Activated CD8-positive, alpha-beta memory T cell treated with anti-CD3 and anti-CD28 coated beads, Interleukin-2, amount 50 U/mL, for 48 hours (primary cell): ENCODE results near the gene LDAF1.
"Not testable (repeated sequence)": the region's sequence is repeated elsewhere in the genome, so short reads cannot be mapped to it uniquely, and the experiment has no call there.

Experiments used
- DNase-seq: peaks from one replicate; pipeline ENCODE4 v3.0.0-alpha.2; 2020

Gene LDAF1

DNA sequence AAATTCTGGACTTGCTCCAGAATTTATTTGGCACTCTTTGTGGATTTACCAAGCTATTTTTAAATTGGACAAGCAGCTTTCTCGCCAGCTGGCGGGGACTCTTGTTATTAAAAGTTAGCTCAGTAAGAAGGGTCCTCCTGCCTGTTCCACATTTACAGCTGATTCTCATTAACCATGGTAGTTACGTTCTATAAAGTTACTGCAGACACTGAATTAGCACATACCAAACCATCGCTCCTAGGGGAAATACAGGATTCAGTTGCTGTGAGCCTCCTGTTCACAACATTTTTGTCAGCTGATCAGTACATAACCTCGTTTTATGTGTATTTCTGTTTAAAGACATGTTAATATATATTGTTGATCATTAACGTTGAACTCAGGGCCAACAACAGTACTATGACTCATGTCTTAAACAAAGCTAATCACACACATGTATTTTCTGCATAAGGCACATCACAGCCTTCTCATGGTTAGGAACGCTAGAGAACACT lies 4.2 kb downstream of the LDAF1 start:
- DNase-seq = no peak

DNA sequence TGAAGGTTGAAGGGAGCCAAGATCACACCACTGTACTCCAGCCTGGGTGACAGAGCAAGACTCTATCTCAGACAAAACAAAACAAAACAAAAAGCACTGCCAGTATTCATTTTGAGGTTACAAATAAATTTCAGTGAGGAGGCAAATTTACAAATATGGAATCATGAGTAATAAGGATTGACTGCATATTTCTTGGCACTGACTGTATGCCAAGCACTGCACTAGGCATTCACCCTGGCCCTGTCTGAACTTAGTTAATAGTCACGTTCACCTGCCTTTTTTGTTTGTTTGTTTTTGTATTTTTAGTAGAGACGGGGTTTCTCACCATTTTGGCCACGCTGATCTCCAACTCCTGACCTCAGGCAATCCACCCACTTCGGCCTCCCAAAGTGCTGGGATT lies 5.1 kb downstream of the LDAF1 start:
- DNase-seq = no peak

DNA sequence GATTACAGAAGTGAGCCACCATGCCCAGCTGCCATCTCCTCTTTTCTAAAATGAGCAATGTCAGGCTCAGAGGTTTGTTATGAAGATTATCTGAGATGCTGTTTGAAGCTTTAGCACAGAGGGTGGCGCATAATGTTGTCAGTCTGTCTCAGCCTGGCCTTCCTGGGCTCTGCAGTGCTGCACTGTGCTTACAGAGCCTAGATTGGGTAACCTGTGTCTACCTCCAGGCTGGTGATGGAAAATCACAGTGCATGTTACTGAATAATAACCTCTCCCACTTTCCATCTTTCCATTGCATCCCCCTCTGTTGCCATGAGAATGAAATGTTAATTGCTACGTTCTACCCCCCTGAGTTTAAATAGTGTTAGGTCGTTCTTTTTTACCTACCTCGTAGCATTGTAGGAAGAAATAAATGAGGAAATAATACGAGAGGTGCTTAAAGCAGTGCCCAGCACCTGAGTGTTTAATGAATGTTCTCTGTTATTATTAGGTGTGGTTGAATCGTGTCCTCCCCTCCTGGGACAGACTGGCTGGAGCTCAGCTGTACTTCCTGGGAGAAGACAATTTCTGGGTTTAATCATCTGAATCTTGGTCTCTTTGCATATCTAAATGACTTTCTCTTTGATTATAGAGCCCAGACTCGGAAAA lies 6.2 kb downstream of the LDAF1 start:
- DNase-seq = no peak

DNA sequence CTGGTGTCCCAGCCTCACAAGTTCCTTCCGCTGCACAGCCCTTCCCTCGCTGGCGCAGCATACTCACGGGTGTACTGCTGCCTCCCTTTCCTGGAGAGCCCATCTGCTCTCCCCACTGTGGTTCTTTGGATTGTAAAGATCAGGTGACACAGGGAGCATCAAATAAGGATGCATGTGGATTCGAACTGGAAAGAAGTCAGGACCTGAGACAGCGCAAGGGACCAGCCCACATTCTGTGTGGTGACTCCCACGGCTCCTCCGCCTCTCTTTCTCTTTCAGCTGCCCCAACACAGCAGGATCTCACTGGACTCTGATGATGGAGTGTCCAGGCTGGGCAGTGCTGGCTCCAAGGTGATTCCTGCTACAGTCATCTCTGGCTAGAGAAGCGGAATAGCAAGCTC lies 8.1 kb downstream of the LDAF1 start:
- no peak for DNase-seq

DNA sequence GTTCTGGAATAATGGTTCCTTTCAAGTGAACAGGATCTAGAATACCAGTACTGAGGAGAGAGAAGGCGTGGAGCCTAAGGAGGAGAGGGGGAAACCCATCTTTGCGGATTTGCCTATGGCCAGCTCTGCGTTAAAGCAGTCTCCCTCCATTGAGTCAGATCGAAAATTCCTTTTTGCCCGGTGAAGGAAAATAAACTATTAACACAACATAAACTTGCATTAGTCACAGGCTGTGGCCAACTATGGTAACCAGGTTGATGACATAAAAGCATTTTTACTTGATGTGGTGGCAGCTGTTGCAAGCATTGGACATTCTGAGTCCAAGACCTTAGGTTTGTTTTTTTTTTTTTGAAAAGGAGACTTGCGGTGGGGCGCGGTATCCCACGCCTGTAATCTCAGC lies 8.9 kb downstream of the LDAF1 start:
- DNase-seq = no peak

DNA sequence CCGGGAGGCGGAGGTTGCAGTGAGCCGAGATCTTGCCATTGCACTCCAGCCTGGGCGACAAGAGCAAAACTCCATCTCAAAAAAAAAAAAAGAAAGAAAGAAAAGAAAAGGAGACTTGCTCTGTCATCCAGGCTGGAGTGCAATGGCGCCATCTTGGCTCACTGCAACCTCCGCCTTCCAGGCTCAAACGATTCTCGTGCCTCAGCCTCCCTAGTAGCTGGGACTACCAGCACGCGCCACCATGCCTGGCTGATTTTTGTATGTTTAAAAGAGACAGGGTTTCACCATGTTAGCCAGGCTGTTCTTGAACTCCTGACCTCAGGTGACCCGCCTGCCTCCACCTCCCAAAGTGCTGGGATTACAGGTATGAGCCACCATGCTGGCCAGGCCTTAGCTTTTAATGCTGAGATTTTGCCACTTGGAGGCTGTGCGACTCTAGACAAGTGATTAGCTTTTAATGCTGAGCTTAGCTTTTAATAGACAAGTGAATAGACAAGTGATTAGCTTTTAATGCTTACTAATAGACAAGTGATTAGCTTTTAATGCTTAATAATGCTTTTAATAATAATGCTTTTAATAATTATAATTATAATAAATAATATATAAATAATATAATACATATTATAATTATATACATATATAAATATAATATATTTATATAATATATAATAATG lies 9.6 kb downstream of the LDAF1 start:
- DNase-seq = peak; percentile 52

DNA sequence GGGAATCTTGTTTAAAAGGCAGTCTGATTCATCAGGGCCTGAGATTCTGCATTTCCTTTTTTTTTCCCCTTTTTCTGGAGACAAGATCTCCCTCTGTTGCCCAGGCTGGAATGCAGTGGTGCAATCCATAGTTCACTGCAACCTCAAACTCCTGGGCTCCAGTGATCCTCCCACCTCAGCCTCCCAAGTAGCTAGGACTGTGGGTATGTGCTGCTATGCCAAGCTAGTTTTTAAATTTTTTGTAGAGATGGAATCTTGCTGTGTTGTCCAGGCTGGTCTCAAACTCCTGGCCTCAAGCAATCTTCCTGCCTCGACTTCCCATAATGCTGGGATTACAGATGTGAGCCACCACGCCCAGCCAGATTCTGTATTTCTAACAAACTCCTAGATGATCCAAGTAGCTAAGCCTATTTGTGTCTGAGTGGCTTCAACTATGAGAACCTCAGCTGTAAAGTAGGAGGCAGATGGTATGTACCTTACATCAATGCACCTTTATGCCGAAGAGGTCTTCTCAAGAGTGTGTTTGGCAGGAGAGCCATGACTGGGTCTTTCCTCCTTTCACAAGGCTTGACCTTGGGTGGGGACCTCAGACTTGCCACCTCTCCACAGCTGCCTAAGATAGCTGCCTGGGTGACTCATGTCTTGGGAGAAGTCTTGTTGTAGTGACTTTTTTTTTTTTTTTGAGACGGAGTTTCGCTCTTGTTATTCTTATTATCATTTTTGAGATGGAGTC lies 10.9 kb downstream of the LDAF1 start:
- no peak for DNase-seq

DNA sequence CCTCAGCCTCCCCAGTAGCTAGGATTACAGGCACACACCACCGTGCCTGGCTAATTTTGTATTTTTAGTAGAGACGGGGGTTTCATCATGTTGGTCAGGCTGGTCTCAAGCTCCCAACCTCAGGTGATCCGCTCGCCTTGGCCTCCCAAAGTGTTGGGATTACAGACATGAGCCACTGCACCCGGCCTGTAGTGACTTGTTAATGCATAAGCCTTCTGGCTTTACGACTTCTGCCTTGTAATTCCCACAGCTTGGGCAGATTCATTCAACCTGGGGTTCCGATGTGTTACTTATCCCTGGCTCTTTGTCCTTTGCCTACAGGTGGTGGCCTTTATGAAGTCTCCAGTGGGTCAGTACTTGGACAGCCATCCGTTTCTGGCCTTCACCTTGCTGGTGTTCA lies 11.6 kb downstream of the LDAF1 start:
- not testable (repeated sequence) for DNase-seq

DNA sequence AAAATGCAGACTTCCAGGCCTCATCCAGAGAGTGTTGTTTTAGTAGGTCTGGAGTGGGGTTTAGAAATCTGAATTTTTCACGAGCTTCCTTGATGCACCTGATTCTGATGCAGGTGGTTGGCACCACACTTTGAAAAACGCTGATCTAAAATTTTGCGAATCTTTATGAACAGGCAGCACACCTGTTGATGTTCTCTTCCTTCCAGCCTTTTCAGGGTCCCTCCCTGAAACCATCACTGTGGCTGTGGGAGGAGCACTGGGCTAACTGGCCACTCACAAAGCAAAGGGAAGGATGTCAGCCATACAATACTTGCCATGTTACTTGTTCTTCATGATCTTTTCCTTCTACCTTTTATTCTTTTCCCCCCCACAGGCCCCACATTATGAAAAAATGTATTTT lies 14.2 kb downstream of the LDAF1 start:
- DNase-seq = no peak

DNA sequence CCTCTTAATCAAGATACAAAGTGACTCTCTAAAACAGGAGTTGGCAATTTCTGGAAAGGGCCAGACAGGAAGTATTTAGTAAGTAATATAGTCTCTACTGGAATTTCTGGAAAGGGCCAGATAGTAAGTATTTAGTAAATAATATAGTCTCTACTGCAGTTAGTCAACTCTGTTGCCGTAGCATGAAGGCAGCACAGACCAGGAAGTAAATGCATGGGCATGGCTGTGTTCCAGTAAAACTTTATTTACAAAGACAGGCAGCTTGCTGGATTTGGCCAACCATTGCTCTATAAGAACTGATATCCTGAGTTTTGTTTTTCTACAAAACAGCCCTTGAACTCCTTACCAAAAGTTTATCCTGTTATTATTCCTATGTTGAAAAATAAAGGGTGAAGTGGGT lies 16.9 kb downstream of the LDAF1 start:
- no peak for DNase-seq

DNA sequence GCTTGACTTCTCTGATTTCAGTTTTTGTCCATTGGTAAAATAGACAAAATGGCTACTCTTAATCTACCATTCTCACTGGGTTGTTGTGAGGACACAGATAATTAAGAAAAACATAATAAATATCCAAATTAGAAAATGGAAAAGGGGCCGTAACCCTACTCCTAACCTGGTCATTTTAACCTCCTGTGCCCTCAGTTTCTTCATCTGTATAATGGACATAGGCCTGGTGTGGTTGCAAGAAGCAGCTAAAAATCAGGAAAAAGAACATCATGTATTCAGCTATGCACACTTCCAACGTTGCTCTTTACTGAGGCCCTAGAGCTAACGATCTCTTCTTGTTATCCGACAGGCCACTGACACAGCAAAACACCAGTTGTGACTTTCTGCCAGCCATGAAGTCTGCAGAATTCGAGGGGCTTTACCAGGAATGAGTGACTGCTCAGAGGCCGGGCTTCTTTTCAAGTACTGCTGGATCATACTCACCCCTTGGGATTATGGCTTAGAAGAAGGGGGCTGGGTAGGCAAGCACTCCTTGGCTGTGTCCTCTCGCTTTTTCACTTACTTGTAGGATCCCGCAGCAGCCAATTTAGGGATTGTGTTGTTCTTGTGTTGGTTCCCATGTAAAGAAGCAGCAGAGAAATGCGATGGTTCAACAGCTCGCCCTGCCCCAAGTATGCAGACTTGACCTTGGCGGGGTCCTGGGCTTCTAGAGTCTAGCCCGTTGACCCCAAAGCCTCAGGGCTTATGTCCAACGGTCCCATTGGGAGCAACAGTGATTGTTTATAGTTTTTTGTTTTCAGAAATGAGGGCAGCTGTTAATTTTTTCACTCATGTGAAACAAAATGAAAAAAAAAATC lies 20.9 kb downstream of the LDAF1 start:
- DNase-seq = no peak

DNA sequence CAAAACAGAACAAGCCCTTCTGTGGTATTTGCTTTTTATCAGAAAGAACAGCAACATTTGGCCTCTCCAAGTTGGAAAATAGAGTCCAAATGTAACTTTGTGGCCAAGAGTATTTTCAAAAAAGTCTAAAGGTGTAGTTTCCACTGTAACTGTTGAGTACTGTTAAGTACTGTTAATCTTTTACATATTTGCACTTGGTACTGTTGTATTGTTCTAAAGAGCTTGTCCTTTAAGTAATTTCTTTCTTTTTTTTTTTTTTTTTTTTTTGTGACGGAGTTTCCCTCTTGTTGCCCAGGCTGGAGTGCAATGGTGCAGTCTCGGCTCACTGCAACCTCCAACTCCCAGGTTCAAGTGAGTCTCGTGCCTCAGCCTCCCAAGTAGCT lies 21.5 kb downstream of the LDAF1 start:
- DNase-seq = no peak

DNA sequence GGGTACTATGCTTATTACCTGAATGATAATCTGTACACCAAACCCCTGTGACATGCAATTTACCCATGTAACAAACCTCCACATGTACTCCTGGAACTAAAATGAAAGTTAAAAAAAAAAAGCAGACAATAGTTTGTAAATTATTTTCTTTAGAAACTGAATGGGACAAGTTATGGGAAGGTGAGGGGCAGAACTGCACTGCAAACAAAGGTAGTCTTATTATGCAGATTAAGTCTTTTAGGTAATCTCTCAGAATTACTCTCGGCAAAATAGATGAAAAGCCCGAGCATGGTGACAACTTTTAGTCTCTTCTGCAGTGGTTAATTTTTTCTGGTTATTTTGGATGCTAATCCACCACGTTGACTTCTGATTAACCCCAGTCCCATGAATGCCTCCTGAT lies 25.5 kb downstream of the LDAF1 start:
- DNase-seq = no peak

DNA sequence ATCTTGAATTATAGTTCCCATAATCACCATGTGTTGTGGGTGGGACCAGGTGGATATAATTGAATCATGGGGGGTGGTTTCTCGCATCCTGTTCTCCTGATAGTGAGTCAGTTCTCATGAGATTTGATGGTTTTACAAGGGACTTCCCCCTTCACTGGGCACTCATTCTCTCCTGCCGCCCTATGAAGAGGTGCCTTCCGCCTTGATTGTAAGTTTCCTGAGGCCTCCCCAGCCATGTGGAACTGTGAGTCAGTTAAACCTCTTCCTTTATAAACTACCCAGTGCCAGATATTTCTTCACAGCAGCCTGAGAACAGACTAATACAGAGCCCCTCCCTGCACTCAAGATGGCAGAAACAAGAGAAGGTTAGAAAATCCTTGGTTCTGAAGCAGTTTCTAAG lies 26.4 kb downstream of the LDAF1 start:
- DNase-seq = no peak

DNA sequence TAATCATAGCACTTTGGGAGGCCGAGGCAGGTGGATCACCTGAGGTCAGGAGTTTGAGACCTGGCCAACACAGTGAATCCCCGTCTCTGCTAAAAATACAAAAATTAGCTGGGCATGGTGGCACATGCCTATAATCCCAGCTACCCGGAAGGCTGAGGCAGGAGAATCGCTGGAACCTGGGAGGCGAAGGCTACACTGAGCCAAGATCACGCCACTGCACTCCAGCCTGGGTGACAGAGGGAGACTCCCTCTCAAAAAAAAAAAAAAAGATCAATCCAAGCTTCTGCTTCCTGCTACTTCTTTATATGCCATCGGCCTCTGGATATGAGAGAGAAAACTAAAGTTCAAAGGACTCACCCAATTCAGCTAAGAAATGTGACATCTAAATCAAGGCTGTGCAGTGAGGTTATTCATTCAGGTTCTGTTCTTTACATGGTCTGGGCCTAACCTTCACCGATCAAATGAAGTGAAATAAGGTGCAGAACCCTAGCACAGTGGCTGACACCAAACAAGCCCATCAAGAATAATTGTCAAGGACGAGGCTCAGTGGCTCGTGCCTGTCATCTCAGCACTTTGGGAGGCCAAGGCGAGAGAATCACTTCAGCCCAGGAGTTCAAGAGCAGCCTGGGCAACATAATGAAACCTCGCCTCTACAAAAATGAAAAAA lies 27.3 kb downstream of the LDAF1 start:
- DNase-seq = no peak

DNA sequence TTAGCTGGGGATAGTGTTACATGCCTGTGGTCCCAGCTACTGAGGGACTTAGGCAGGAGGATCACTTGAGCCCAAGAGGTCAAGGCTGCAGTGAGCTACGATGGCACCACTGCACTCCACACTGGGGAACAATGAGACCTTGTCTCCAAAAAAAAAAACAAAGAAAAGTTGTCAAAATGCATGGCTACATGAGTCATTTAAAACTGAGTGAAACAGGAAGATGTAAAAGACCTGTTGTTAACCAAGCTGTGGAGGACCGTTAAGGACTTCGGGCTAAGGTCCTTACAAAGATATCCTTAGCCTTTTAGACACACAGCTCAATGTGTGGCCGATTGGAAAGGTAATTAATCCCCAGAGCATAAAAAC lies 27.8 kb downstream of the LDAF1 start:
- no peak for DNase-seq

DNA sequence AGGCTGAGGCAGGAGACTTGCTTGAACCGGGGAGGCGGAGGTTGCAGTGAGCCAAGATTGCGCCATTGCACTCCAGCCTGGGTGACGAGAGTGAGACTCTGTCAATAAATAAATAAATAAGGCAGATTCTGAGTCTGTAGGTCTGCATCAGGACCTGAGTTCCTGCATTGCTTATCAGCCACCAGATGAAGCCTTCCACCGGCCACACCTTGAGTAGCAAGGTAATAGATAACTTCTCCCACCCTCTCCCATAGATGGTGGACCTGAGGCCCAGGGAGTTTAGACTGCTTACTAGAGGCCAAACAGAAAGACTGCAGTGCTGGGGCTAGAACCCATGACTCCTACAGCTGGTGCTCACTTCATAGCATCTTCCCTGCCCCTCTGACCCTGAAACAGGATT lies 30.8 kb downstream of the LDAF1 start:
- DNase-seq = no peak

DNA sequence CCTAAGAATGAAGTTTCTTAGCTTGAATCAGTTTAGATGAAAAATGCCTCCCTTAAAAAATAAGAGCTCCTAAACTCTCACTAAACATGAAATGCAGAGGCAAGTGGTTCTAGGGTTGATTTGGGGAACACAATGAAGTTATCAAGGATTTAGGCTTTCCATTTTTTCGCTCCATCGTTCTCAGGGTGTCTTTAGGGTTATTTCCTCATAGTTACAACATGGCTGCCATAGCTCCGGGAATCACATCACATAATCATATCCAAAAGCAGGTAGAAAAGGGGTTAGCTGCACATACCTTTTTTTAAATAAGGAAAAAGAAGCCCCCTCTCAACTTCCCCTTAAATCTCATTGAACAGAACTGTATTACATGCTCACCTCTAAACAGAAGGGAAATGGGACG lies 31.5 kb downstream of the LDAF1 start:
- no peak for DNase-seq

DNA sequence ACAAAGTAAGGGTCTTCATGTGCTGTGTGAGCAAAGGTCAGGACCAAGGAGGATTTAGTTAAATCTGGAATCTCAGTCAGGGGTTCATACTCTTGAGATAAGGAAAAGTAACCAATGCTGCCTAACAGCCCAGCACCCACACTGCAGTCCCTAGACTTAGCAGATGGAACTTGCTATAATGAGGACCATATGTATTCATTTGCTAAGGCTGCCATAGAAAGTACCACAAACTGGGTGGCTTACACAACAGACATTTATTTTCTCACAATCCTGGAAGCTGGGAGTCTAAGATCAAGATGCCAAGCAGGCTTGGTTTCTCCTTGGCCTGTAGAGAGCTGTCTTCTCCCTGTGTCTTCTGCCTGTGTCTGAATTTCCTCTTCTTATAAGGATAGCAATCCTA lies 32.1 kb downstream of the LDAF1 start:
- no peak for DNase-seq

DNA sequence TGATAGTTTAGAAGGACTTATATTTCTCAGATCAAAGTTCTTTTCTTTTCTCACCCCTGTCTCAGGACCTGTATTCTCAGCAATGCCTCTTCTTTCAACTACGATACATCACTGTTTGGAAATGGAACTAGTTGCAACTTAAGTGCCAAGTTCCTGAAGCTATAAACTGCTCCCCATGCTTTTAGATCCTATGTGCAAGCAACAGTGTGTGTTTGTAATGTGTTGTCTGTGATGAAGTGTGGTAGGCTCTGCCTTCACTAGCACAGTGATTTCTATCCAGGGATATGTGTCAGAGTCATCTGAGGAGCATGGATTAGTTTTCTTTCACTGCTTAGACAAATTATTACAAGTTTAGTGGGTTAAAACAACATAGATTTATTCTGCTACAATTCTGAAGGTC lies 34.5 kb downstream of the LDAF1 start:
- no peak for DNase-seq

DNA sequence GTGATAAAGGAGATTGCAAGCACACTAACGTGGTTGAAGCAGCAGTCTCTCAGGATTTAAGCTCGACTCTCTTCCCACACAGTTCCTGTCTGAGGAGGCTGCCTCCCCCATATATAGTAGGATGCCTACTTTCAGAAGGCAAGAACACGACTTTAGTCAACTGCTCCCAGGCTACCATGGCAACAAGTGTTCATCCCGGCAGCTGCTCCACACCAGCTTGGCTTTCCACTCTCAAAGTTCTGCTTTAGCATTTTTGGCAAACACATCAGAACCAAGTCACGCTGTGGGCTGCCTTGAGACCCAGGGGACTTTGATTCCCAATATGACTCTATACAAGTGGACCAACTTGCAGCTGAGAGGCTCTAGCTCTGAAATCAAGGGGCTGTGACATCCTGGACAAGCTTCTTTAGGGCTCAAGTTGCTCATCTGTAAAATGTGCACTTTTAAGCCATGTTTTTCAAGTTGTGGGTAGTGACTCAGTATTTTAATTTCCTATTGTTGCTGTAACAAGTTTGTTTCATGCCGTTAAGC lies 36.4 kb downstream of the LDAF1 start:
- no peak for DNase-seq

DNA sequence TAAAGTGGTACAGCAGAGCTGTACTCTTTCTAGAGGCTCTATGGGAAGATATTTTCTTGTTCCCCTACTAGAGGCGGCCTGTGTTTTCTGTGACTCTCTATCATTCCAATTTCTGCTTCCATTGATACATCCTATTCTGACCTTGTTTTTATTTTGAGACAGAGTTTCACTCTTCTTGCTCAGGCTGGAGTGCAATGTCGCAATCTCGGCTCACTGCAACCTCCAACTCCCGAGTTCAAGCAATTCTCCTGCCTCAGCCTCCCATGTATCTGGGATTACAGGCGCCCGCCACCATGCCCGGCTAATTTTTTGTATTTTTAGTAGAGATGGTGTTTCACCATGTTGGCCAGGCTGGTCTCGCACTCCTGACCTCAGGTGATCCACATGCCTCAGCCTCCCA lies 36.9 kb downstream of the LDAF1 start:
- not testable (repeated sequence) for DNase-seq

DNA sequence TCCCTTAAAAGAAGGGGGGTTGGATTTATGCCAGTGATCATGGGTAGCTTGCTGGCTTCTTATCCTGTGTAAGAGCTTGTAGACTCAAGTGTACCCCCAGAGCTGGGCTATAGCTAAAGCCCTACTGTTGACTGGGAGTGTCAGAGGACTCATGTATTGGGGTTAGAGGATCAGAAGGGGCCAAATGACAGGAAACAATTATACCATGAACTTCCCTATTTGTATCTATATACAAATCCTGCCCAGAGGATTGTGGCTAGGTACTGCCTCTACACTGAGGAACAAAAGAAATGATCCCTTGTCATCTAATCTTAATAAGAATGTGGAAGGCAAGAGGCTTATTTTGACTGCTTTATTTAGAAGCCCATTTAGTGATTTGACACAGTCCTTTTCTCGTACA lies 38.6 kb downstream of the LDAF1 start:
- no peak for DNase-seq
